IMR-90 (cell line): ENCODE measurements around the gene ACAD11.

Source experiments
- BHLHE40 ChIP-seq: fragments of 150-350 bp; IDR thresholded peaks from 2 replicates; pipeline ENCODE4 v1.6.1; 2016; ENCODE audit warnings: mild to moderate bottlenecking, low read depth, low read length
- CEBPB ChIP-seq: IDR thresholded peaks from 2 replicates; pipeline ENCODE4 v1.6.1; 2012; ENCODE audit warnings: low read depth, low read length, improper control_type of control experiment
- CHD1 ChIP-seq: IDR thresholded peaks from 2 replicates; pipeline ENCODE4 v1.6.1; 2012; ENCODE audit warnings: low read depth, low read length, improper control_type of control experiment
- CTCF ChIP-seq: conservative IDR thresholded peaks from 2 replicates; pipeline ENCODE4 v1.5.1; 2012; ENCODE audit warnings: mild to moderate bottlenecking, low read depth, low read length, improper control_type of control experiment
- FOS ChIP-seq: fragments of 150-350 bp; IDR thresholded peaks from 2 replicates; pipeline ENCODE4 v1.6.1; 2016; ENCODE audit warnings: low read depth, low read length
- MAFK ChIP-seq: IDR thresholded peaks from 2 replicates; pipeline ENCODE4 v1.6.1; 2012; ENCODE audit warnings: low read depth, low read length, improper control_type of control experiment
- MXI1 ChIP-seq: IDR thresholded peaks from 2 replicates; pipeline ENCODE4 v1.6.1; 2012; ENCODE audit warnings: low read depth, mild to moderate bottlenecking, low read length, moderate library complexity, borderline replicate concordance
- NFE2L2 ChIP-seq: fragments of 150-350 bp; IDR thresholded peaks from 2 replicates; pipeline ENCODE4 v1.6.1; 2016; ENCODE audit warnings: low read depth, mild to moderate bottlenecking, low read length
- POLR2A ChIP-seq: IDR thresholded peaks from 2 replicates; pipeline ENCODE4 v1.6.1; 2012; ENCODE audit warnings: mild to moderate bottlenecking, low read depth, low read length
- RAD21 ChIP-seq: IDR thresholded peaks from 2 replicates; pipeline ENCODE4 v1.6.1; 2012; ENCODE audit warnings: low read length, improper control_type of control experiment
- RCOR1 ChIP-seq: IDR thresholded peaks from 2 replicates; pipeline ENCODE4 v1.6.1; 2012; ENCODE audit warnings: mild to moderate bottlenecking, low read length, improper control_type of control experiment; ENCODE audit not compliant: insufficient replicate concordance
- SMC3 ChIP-seq: fragments of 150-350 bp; IDR thresholded peaks from 2 replicates; pipeline ENCODE4 v1.6.1; 2016; ENCODE audit warnings: low read depth, mild to moderate bottlenecking, antibody characterized with exemption, low read length, moderate library complexity
- TF ChIP-seq, protein P1 (sequence below): fragments of 150-350 bp; IDR thresholded peaks from 2 replicates; pipeline ENCODE4 v1.6.1; 2017; ENCODE audit warnings: mild to moderate bottlenecking, antibody characterized with exemption, low read length, low read depth
- TF ChIP-seq, protein P2 (sequence below): fragments of 150-350 bp; IDR thresholded peaks from 2 replicates; pipeline ENCODE4 v1.6.1; 2016; ENCODE audit warnings: low read depth, mild to moderate bottlenecking, low read length, moderate library complexity, borderline replicate concordance

DNA sequence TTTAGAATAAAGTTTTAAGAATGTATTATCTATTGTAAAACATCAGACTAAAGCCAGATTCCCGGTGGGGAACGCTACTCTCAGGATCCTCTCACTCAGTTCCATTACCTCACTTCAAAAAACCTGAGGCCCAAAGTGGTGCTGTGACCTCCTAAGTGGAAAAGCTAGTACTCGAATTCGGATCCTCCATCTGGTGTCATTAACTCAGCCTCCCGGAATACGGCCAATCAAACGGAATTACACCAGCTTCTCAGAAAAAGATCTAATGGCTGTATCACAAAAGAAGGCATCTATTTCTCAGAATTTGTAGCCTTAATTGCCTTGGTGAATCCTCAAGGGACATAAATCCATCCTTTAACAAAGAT is 627 bp downstream of the ACAD11 start:
- TF ChIP-seq CEBPB (no peak), CTCF (no peak), POLR2A (no peak), MXI1 (no peak), RCOR1 (no peak), NFE2L2 (no peak), CHD1 (no peak), FOS (no peak), SMC3 (no peak), RAD21 (no peak), BHLHE40 (no peak), MAFK (no peak)
- TF ChIP-seq, protein P1, sequence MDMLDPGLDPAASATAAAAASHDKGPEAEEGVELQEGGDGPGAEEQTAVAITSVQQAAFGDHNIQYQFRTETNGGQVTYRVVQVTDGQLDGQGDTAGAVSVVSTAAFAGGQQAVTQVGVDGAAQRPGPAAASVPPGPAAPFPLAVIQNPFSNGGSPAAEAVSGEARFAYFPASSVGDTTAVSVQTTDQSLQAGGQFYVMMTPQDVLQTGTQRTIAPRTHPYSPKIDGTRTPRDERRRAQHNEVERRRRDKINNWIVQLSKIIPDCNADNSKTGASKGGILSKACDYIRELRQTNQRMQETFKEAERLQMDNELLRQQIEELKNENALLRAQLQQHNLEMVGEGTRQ = no peak
- TF ChIP-seq, protein P2, sequence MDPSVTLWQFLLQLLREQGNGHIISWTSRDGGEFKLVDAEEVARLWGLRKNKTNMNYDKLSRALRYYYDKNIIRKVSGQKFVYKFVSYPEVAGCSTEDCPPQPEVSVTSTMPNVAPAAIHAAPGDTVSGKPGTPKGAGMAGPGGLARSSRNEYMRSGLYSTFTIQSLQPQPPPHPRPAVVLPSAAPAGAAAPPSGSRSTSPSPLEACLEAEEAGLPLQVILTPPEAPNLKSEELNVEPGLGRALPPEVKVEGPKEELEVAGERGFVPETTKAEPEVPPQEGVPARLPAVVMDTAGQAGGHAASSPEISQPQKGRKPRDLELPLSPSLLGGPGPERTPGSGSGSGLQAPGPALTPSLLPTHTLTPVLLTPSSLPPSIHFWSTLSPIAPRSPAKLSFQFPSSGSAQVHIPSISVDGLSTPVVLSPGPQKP = no peak
